PFSK-1 (cell line): ENCODE measurements around the gene TMEM233.

Experiments used
- FOXP2 ChIP-seq: optimal IDR thresholded peaks from 2 replicates; pipeline ENCODE3; 2011; ENCODE audit warnings: borderline replicate concordance, control low read depth, inconsistent platforms; ENCODE audit not compliant: insufficient read depth; ENCODE audit errors: extremely low read length, extremely low read depth
- POLR2AphosphoS5 ChIP-seq: IDR thresholded peaks from 2 replicates; pipeline ENCODE4 v1.6.1; 2012; ENCODE audit warnings: low read depth, mild to moderate bottlenecking, control low read depth, low read length, moderate library complexity
- REST ChIP-seq, 2 experiments: IDR thresholded peaks; 2 replicates each; pipeline versions ENCODE4 v1.6.1 to v1.8.0; 2011 to 2012; ENCODE audit warnings: low read depth in 2 of 2, low read length in 2 of 2, control low read depth in 1 of 2, inconsistent platforms in 1 of 2, mild to moderate bottlenecking in 1 of 2, moderate library complexity in 1 of 2; ENCODE audit not compliant: insufficient read depth in 1 of 2
- SIN3A ChIP-seq: IDR thresholded peaks from 2 replicates; pipeline ENCODE4 v1.6.1; 2012; ENCODE audit warnings: mild to moderate bottlenecking, low read length, moderate library complexity, borderline replicate concordance; ENCODE audit not compliant: insufficient read depth
- TAF1 ChIP-seq: IDR thresholded peaks from 2 replicates; pipeline ENCODE4 v1.6.1; 2012; ENCODE audit warnings: low read length, control low read depth, borderline replicate concordance; ENCODE audit not compliant: insufficient read depth

GRCh38 chr12:119544765-119545625 is 48.6 kb upstream of the TMEM233 start:
- no peak for TF ChIP-seq TAF1
- no peak for TF ChIP-seq REST (IDR thresholded peaks at IDR 0.05; ENCODE audit: insufficient read depth in 1 of 2, low read depth in 2 of 2, low read length in 2 of 2)
- no peak for TF ChIP-seq POLR2AphosphoS5
- TF ChIP-seq SIN3A = no peak
- no peak for TF ChIP-seq FOXP2
